ENCODE results near the gene CYP2A7.
"Not testable (repeated sequence)": the region's sequence is repeated elsewhere in the genome, so short reads cannot be mapped to it uniquely, and the experiment has no call there.

DNA sequence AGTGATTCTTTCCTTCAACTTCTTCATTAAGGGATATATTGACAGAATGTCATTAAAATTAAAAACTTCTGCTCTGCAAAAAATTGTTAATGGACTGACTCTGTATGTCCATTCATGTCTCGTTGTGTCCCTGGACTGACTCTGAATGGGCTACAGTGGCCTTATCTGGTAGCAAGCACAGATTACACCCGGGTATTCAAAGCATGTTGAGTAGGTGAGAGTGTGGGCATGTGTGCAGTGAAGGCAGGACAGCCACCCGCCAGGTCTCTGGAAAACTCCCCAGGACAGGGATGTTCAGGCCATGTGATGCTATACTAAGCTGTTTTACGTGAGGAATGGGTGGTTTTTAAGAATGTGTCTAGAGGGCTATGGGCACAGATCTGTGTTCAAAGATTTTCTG is 7.2 kb downstream of the CYP2A7 start:
- not testable (repeated sequence) for TF ChIP-seq EZH2 (IDR thresholded peaks at IDR 0.05; ENCODE audit: low read depth)
- TF ChIP-seq, protein P1, sequence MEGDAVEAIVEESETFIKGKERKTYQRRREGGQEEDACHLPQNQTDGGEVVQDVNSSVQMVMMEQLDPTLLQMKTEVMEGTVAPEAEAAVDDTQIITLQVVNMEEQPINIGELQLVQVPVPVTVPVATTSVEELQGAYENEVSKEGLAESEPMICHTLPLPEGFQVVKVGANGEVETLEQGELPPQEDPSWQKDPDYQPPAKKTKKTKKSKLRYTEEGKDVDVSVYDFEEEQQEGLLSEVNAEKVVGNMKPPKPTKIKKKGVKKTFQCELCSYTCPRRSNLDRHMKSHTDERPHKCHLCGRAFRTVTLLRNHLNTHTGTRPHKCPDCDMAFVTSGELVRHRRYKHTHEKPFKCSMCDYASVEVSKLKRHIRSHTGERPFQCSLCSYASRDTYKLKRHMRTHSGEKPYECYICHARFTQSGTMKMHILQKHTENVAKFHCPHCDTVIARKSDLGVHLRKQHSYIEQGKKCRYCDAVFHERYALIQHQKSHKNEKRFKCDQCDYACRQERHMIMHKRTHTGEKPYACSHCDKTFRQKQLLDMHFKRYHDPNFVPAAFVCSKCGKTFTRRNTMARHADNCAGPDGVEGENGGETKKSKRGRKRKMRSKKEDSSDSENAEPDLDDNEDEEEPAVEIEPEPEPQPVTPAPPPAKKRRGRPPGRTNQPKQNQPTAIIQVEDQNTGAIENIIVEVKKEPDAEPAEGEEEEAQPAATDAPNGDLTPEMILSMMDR (conservative IDR thresholded peaks at IDR 0.05): not testable (repeated sequence)
